SK-N-SH (cell line): ENCODE results near the gene GFPT2. TPM values are rescaled to one million over a fixed set of nuclear protein-coding genes. Genes with fewer than 3 reads are reported as not detected.

Experiments
- CTCF ChIA-PET: fragments of 300-600, 350-600 bp; formaldehyde crosslinking; extraction: SDS; loops from one replicate; lab custom pipeline; 2021; lab: Yijun Ruan, JAX
- POLR2A ChIA-PET: fragments of 350-600 bp; sonication (Branson Sonifier 250); formaldehyde crosslinking; extraction: SDS; loops from one replicate; lab custom pipeline; 2020; ENCODE audit warnings: antibody characterized with exemption, inconsistent platforms; lab: Yijun Ruan, JAX
- DNase-seq: peaks from one replicate; pipeline ENCODE4 v3.0.0; 2012
- H2AFZ ChIP-seq: fragments of 200-600 bp; sonication (generic); 2 replicates; pipeline ENCODE4 v1.8.1; 2016; ENCODE audit warnings: antibody characterized with exemption, mild to moderate bottlenecking, low read depth
- H3F3A ChIP-seq: fragments of 200-600 bp; sonication (generic); replicated peaks from 2 replicates; pipeline ENCODE3; 2016; ENCODE audit warnings: antibody characterized with exemption, mild to moderate bottlenecking; ENCODE audit not compliant: insufficient read depth
- H3K27ac ChIP-seq, 2 experiments: fragments of 200-500 bp in 1 of 2; fragments of 200-600 bp in 1 of 2; sonication (Bioruptor generic) in 1 of 2; sonication (generic), shearing (Covaris generic) in 1 of 2; 2 replicates each; pipeline versions ENCODE4 v1.5.1 to v1.6.1; 2014 to 2016; ENCODE audit warnings: low read depth in 2 of 2, inconsistent platforms in 1 of 2, low read length in 1 of 2, mild to moderate bottlenecking in 1 of 2, mixed read lengths in 1 of 2
- H3K27me3 ChIP-seq: fragments of 200-600 bp; sonication (generic), shearing (Covaris generic); 2 replicates; pipeline ENCODE4 v1.6.1; 2016; ENCODE audit warnings: mixed run types; ENCODE audit not compliant: insufficient read depth
- H3K36me3 ChIP-seq, 2 experiments: fragments of 200-500 bp in 1 of 2; fragments of 200-600 bp in 1 of 2; sonication (Bioruptor generic) in 1 of 2; sonication (generic) in 1 of 2; replicated peaks in 1 of 2; 2 replicates each; pipeline versions ENCODE3 to v1.5.1; 2014 to 2016; ENCODE audit warnings: low read length in 1 of 2, mild to moderate bottlenecking in 1 of 2; ENCODE audit not compliant: insufficient read depth in 2 of 2, control insufficient read depth in 1 of 2
- H3K4me1 ChIP-seq, 2 experiments: fragments of 200-500 bp in 1 of 2; fragments of 200-600 bp in 1 of 2; sonication (Bioruptor generic) in 1 of 2; sonication (generic), shearing (Covaris generic) in 1 of 2; 2 replicates each; pipeline versions ENCODE4 v1.5.1 to v1.6.1; 2014 to 2016; ENCODE audit warnings: low read depth in 1 of 2, low read length in 1 of 2, mixed run types in 1 of 2; ENCODE audit not compliant: insufficient read depth in 2 of 2, control insufficient read depth in 1 of 2
- H3K4me2 ChIP-seq: fragments of 200-600 bp; sonication (generic), shearing (Covaris generic); 2 replicates; pipeline ENCODE4 v1.6.1; 2017; ENCODE audit warnings: mixed run types
- H3K4me3 ChIP-seq, 2 experiments: fragments of 200-500 bp in 1 of 2; fragments of 200-600 bp in 1 of 2; sonication (Bioruptor generic) in 1 of 2; sonication (generic), shearing (Covaris generic) in 1 of 2; 2 replicates each; pipeline versions ENCODE4 v1.5.1 to v1.8.1; 2014 to 2016; ENCODE audit warnings: low read depth in 2 of 2, inconsistent platforms in 1 of 2, low read length in 1 of 2, mild to moderate bottlenecking in 1 of 2, mixed read lengths in 1 of 2, moderate library complexity in 1 of 2
- H3K79me2 ChIP-seq: fragments of 200-600 bp; sonication (generic); 2 replicates; pipeline ENCODE4 v1.8.1; 2017; ENCODE audit warnings: mild to moderate bottlenecking; ENCODE audit not compliant: insufficient read depth
- H3K9ac ChIP-seq: fragments of 200-600 bp; sonication (generic); 2 replicates; pipeline ENCODE4 v1.6.1; 2017; ENCODE audit warnings: mixed run types
- H3K9me2 ChIP-seq: fragments of 200-600 bp; sonication (generic); 2 replicates; pipeline ENCODE4 v1.6.1; 2017; ENCODE audit warnings: mixed run types
- H3K9me3 ChIP-seq: fragments of 200-600 bp; sonication (generic); 2 replicates; pipeline ENCODE4 v1.6.1; 2017; ENCODE audit warnings: mixed run types, mild to moderate bottlenecking, moderate library complexity
- H4K20me1 ChIP-seq: fragments of 200-600 bp; sonication (generic); 2 replicates; pipeline ENCODE4 v1.6.1; 2017; ENCODE audit warnings: mild to moderate bottlenecking, mixed run types; ENCODE audit not compliant: insufficient read depth
- CHD2 ChIP-seq: fragments of 150-350 bp; IDR thresholded peaks from 2 replicates; pipeline ENCODE4 v1.6.1; 2018; ENCODE audit warnings: low read length; ENCODE audit not compliant: partially characterized antibody
- CTCF ChIP-seq: fragments of 200-600 bp; sonication (generic); IDR thresholded peaks from 2 replicates; pipeline ENCODE4 v1.6.1; 2017; ENCODE audit warnings: antibody characterized with exemption, mild to moderate bottlenecking, moderate library complexity
- EP300 ChIP-seq, 2 experiments: IDR thresholded peaks; 2 replicates each; pipeline versions ENCODE4 v1.4.0 to v1.6.1; 2012; ENCODE audit warnings: borderline replicate concordance in 1 of 2, low read depth in 1 of 2, low read length in 1 of 2
- EZH2phosphoT487 ChIP-seq: fragments of 200-600 bp; sonication (generic); IDR thresholded peaks from 2 replicates; pipeline ENCODE4 v1.6.1; 2017; ENCODE audit warnings: low read depth, mixed run types, mild to moderate bottlenecking, antibody characterized with exemption, moderate library complexity, borderline replicate concordance
- FOSL2 ChIP-seq: IDR thresholded peaks from 2 replicates; pipeline ENCODE4 v1.4.0; 2012; ENCODE audit warnings: low read depth, mild to moderate bottlenecking, moderate library complexity, borderline replicate concordance
- FOXJ3 ChIP-seq: sonication (generic); formaldehyde crosslinking; IDR thresholded peaks from 2 replicates; pipeline ENCODE4 v1.5.1; 2020; ENCODE audit warnings: mild to moderate bottlenecking, missing genetic modification reagents
- FOXM1 ChIP-seq: IDR thresholded peaks from 2 replicates; pipeline ENCODE4 v1.4.0; 2012; ENCODE audit warnings: low read depth, mild to moderate bottlenecking
- JUND ChIP-seq: IDR thresholded peaks from 2 replicates; pipeline ENCODE4 v1.4.0; 2012
- MXI1 ChIP-seq: IDR thresholded peaks from 2 replicates; pipeline ENCODE4 v1.6.1; 2012; ENCODE audit warnings: mild to moderate bottlenecking, low read depth, low read length, improper control_type of control experiment
- PBX3 ChIP-seq: IDR thresholded peaks from 2 replicates; pipeline ENCODE4; 2012
- POLR2AphosphoS5 ChIP-seq: IDR thresholded peaks from 2 replicates; pipeline ENCODE4 v1.6.1; 2012; ENCODE audit warnings: low read depth, low read length
- RAD21 ChIP-seq: IDR thresholded peaks from 2 replicates; pipeline ENCODE4 v1.6.1; 2012; ENCODE audit warnings: mild to moderate bottlenecking, low read length
- RCOR1 ChIP-seq: fragments of 150-350 bp; IDR thresholded peaks from 2 replicates; pipeline ENCODE4 v1.6.1; 2017; ENCODE audit warnings: antibody characterized with exemption, low read length
- SIN3A ChIP-seq: IDR thresholded peaks from 2 replicates; pipeline ENCODE4 v1.6.1; 2012; ENCODE audit warnings: low read depth, mild to moderate bottlenecking, low read length, moderate library complexity, borderline replicate concordance
- SMC3 ChIP-seq: IDR thresholded peaks from 2 replicates; pipeline ENCODE4 v1.6.1; 2012; ENCODE audit warnings: low read depth, low read length, improper control_type of control experiment
- TCF12 ChIP-seq: IDR thresholded peaks from 2 replicates; pipeline ENCODE4 v1.4.0; 2012
- TEAD4 ChIP-seq: IDR thresholded peaks from 2 replicates; pipeline ENCODE4 v1.4.0; 2012; ENCODE audit warnings: mild to moderate bottlenecking, borderline replicate concordance; ENCODE audit not compliant: insufficient read depth
- YY1 ChIP-seq: IDR thresholded peaks from 2 replicates; pipeline ENCODE4 v1.4.0; 2012; ENCODE audit warnings: low read depth, mild to moderate bottlenecking
- ZBTB33 ChIP-seq: IDR thresholded peaks from 2 replicates; pipeline ENCODE4 v1.4.0; 2012; ENCODE audit warnings: low read depth, borderline replicate concordance
- WGBS: methylation state at CpG from one replicate; pipeline ENCODE4 v1.1.6; 2017; ENCODE audit warnings: low lambda C conversion rate; 5-methylcytosine and 5-hydroxymethylcytosine counted together
- polyA plus RNA-seq, 3 experiments: library from polyadenylated mRNA; depleted of rRNA; stranded (reverse); fragments of >200 nt; gene quantifications; 2 replicates each; pipeline ENCODE4 v1.2.3, GENCODE V29; 2012

The GFPT2 gene
- polyA plus RNA-seq, 1 of the 3 experiments (the other 2 are of a cell fraction), result 8.1 TPM

GRCh38 chr5:180297587-180298282, 55.4 kb downstream of the GFPT2 start:
- Histone ChIP-seq H3K4me2 (no peak overlapping the region), H3F3A (peaks cover 3% of the 10 kb centered on the region), H4K20me1 (no peaks in the 10 kb centered on the region), H3K79me2 (peaks cover 5% of the 10 kb centered on the region; the same call in 1 of the 2 replicates), H3K9ac (no peak overlapping the region), H3K4me1 (peaks cover 0 to 5% of the 10 kb centered on the region in 2 experiments; a peak in 1 of 4 replicates), H3K9me2 (no peaks in the 10 kb centered on the region), H3K9me3 (no peaks in the 10 kb centered on the region), H2AFZ (no peak overlapping the region), H3K27me3 (no peaks in the 10 kb centered on the region), H3K27ac (no peak overlapping the region), H3K4me3 (no peak overlapping the region), H3K36me3 (no peaks in the 10 kb centered on the region)
- DNase-seq, result no peak
- ChIA-PET POLR2A (no interaction called here), CTCF (interaction anchor here (1.3 kb wide), 1 partner anchor 20 kb away, joined by 3 read pairs; no protein-coding TSS in a partner anchor)
- no peak for TF ChIP-seq PBX3
- no peak for TF ChIP-seq POLR2AphosphoS5
- TF ChIP-seq FOSL2, result no peak
- 94% methylated on average over 2 of the region's 2 CpGs for WGBS

GRCh38 chr5:180296771-180297170, 56.4 kb downstream of the GFPT2 start:
- Histone ChIP-seq H3K4me1 (peaks cover 0 to 5% of the 10 kb centered on the region in 2 experiments; a peak in 1 of 4 replicates), H4K20me1 (no peaks in the 10 kb centered on the region), H3K27ac (no peak overlapping the region), H3K9ac (no peak overlapping the region), H3K79me2 (peaks cover 9% of the 10 kb centered on the region; the same call in 1 of the 2 replicates), H3K4me3 (no peak overlapping the region), H2AFZ (no peak overlapping the region), H3F3A (peaks cover 3% of the 10 kb centered on the region), H3K27me3 (no peaks in the 10 kb centered on the region), H3K9me3 (no peaks in the 10 kb centered on the region), H3K4me2 (no peak overlapping the region), H3K9me2 (no peaks in the 10 kb centered on the region), H3K36me3 (no peaks in the 10 kb centered on the region)
- ChIA-PET CTCF (interaction anchor here (1.3 to 7.6 kb wide), 3 partner anchors 19 to 176 kb away, joined by 3 to 131 read pairs (median 71); no protein-coding TSS in a partner anchor), POLR2A (no interaction called here)
- DNase-seq, result no peak
- no peak for TF ChIP-seq MXI1
- no peak for TF ChIP-seq YY1
- no peak for TF ChIP-seq ZBTB33
- no peak for TF ChIP-seq CHD2
- TF ChIP-seq RAD21, result no peak
- TF ChIP-seq SIN3A, result no peak
- TF ChIP-seq FOXJ3 (CRISPR knock-in tag), result no peak
- no peak for TF ChIP-seq EZH2phosphoT487
- no peak for TF ChIP-seq TCF12
- TF ChIP-seq RCOR1, result no peak
- TF ChIP-seq CTCF, result no peak
- no peak for TF ChIP-seq JUND
- no peak for TF ChIP-seq FOXM1
- TF ChIP-seq PBX3, result no peak
- no peak for TF ChIP-seq TEAD4
- TF ChIP-seq EP300 (IDR thresholded peaks at IDR 0.05; ENCODE audit: borderline replicate concordance in 1 of 2, low read depth in 1 of 2, low read length in 1 of 2), result no peak
- no peak for TF ChIP-seq SMC3
- WGBS, result 88% methylated on average over 1 of the region's 7 CpGs
